ENCODE measurements around the gene PCDHGB4. TPM values are rescaled to one million over a fixed set of nuclear protein-coding genes. Genes with fewer than 3 reads are reported as not detected.

The PCDHGB4 gene
- total RNA-seq, 1 donor, result 17.4 TPM

- no peak for DNase-seq (ENCODE audit: low read depth)
- no peak overlapping the region for H3K4me3 ChIP-seq (ENCODE audit: low read depth, low read length)
- TF ChIP-seq CTCF (IDR thresholded peaks at IDR 0.05; ENCODE audit: insufficient read depth, low read length), result no peak
These were observed 30.5 kb upstream of the PCDHGB4 start for GRCh38 chr5:141356950-141357349.

GRCh38 chr5:141359790-141360426, 27.6 kb upstream of the PCDHGB4 start, which contains the start of gene PCDHGB2:
PCDHGB2 (plus strand) TSS chr5:141359994; CDS start chr5:141360136, 142 bp downstream.
- peak; percentile 55 for TF ChIP-seq CTCF (IDR thresholded peaks at IDR 0.05; ENCODE audit: insufficient read depth, low read length)
- peak within 1 kb of the TSS; percentile 64 for H3K4me3 ChIP-seq (ENCODE audit: low read depth, low read length)
- DNase-seq (ENCODE audit: low read depth), result peak; percentile 75

GRCh38 chr5:141360685-141361084, 26.8 kb upstream of the PCDHGB4 start:
- no peak overlapping the region for H3K4me3 ChIP-seq (ENCODE audit: low read depth, low read length)
- no peak for DNase-seq (ENCODE audit: low read depth)
- no peak for TF ChIP-seq CTCF (IDR thresholded peaks at IDR 0.05; ENCODE audit: insufficient read depth, low read length)

- no peak for TF ChIP-seq CTCF (IDR thresholded peaks at IDR 0.05; ENCODE audit: insufficient read depth, low read length)
- no peak for DNase-seq (ENCODE audit: low read depth)
- no peak overlapping the region for H3K4me3 ChIP-seq (ENCODE audit: low read depth, low read length)
These were observed 24.8 kb upstream of the PCDHGB4 start for GRCh38 chr5:141362719-141363118.

GRCh38 chr5:141363952-141364660, 23.4 kb upstream of the PCDHGB4 start, which contains the start of gene PCDHGA5:
PCDHGA5 (plus strand) TSS chr5:141364162; CDS start chr5:141364331, 169 bp downstream.
- TF ChIP-seq CTCF (IDR thresholded peaks at IDR 0.05; ENCODE audit: insufficient read depth, low read length), result no peak
- H3K4me3 ChIP-seq (ENCODE audit: low read depth, low read length), result peak within 1 kb of the TSS; percentile 47
- peak; percentile 49 for DNase-seq (ENCODE audit: low read depth)

- no peak overlapping the region for H3K4me3 ChIP-seq (ENCODE audit: low read depth, low read length)
- no peak for TF ChIP-seq CTCF (IDR thresholded peaks at IDR 0.05; ENCODE audit: insufficient read depth, low read length)
- no peak for DNase-seq (ENCODE audit: low read depth)
These were observed 21.2 kb upstream of the PCDHGB4 start for GRCh38 chr5:141366016-141366896.

Data from fibroblast of the aortic adventitia (primary cell).